Measurements from ENCODE around the gene CKS1B. TPM values are rescaled to one million over a fixed set of nuclear protein-coding genes. Genes with fewer than 3 reads are reported as not detected.

CKS1B gene
- total and polyA plus RNA-seq, 4 donors: 19.3 to 58.9 (median 32.2) TPM

DNA sequence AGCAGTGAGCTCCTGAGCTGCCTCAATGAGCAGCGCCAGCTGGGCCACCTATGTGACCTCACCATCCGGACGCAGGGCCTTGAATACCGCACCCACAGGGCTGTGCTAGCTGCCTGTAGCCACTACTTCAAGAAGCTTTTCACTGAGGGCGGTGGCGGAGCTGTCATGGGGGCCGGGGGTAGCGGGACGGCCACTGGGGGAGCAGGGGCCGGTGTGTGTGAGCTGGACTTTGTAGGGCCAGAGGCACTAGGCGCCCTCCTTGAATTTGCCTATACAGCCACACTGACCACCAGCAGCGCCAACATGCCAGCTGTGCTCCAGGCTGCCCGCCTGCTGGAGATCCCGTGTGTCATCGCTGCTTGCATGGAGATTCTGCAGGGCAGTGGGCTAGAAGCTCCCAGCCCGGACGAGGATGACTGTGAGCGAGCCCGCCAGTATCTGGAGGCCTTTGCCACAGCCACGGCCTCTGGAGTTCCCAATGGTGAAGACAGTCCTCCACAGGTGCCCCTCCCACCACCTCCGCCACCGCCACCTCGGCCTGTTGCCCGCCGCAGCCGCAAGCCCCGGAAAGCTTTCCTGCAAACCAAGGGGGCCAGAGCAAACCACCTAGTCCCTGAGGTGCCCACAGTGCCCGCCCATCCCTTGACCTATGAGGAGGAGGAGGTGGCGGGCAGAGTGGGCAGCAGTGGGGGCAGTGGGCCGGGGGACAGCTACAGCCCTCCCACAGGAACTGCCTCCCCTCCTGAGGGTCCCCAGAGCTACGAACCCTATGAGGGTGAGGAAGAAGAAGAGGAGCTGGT, 40.4 kb downstream of the CKS1B start:
- intact Hi-C loops (cut with DNase I): loop anchor here (5.0 kb wide), 2 partner anchors 48 to 58 kb away; partner anchors contain the start of gene PBXIP1 (in 1 of the 2)

DNA sequence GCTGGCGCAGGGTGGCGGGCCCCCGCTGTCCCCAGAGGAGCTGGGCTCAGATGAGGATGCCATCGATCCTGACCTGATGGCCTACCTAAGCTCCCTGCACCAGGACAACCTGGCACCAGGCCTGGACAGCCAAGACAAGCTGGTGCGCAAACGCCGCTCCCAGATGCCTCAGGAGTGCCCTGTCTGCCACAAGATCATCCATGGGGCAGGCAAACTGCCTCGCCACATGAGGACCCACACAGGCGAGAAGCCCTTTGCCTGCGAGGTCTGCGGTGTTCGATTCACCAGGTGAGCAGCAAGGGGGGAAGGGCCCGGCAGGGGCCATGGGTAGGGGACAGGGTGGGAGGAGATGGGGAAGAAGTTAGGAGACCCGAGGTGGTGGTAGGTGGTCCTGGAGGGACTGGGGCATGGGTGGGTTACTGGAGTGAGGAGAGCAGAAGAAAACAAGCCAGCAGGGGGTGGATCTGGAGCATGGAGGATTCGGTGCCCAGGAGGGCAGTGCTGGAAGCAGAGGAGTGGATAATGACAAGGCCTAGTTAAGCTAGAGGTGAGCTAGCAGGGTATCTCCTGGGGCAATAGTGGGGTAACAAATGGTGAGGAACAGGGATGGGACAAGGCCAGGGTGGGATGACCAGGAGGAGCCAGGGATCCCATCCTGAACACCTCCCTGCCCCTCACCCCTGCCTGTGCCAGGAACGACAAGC, 41.2 kb downstream of the CKS1B start:
- Histone ChIP-seq H3K36me3 (ENCODE audit: control insufficient read depth in 1 of 2, insufficient read depth in 2 of 2, low read length in 1 of 2) (no peaks in the 10 kb centered on the region), H3K4me1 (ENCODE audit: control insufficient read depth in 1 of 2, insufficient read depth in 2 of 2, low read length in 2 of 2) (no peaks in the 10 kb centered on the region), H3K4me3 (ENCODE audit: low read length in 2 of 2) (no peak overlapping the region), H3K27me3 (ENCODE audit: control insufficient read depth in 1 of 2, insufficient read depth in 2 of 2, low read length in 1 of 2) (no peaks in the 10 kb centered on the region), H3K27ac (ENCODE audit: low read depth in 1 of 2, low read length in 2 of 2) (no peak overlapping the region), H3K9me3 (ENCODE audit: control insufficient read depth, low read length) (no peaks in the 10 kb centered on the region)
- DNase-seq: no peak
- intact Hi-C loops (cut with DNase I): loop anchor here (5.0 kb wide), 2 partner anchors 48 to 58 kb away; partner anchors contain the start of gene PBXIP1 (in 1 of the 2)
- 79 to 83% methylated on average over 16 of the region's 16 CpGs for WGBS, 2 donors
- ATAC-seq (ENCODE audit: low FRiP score): no peak

More for the DNA sequence above, 40.4 kb downstream of the CKS1B start:
- no peaks in the 10 kb centered on the region for H3K36me3 ChIP-seq (ENCODE audit: control insufficient read depth in 1 of 2, insufficient read depth in 2 of 2, low read length in 1 of 2)
- H3K4me1 ChIP-seq (ENCODE audit: control insufficient read depth in 1 of 2, insufficient read depth in 2 of 2, low read length in 2 of 2): no peaks in the 10 kb centered on the region
- DNase-seq: no peak
- H3K27me3 ChIP-seq (ENCODE audit: control insufficient read depth in 1 of 2, insufficient read depth in 2 of 2, low read length in 1 of 2): no peaks in the 10 kb centered on the region
- no peak for ATAC-seq (ENCODE audit: low FRiP score)
- WGBS, 2 donors: 90 to 91% methylated on average over 29 to 31 of the region's 31 CpGs
- H3K27ac ChIP-seq (ENCODE audit: low read depth in 1 of 2, low read length in 2 of 2): no peak overlapping the region
- no peaks in the 10 kb centered on the region for H3K9me3 ChIP-seq (ENCODE audit: control insufficient read depth, low read length)
- no peak overlapping the region for H3K4me3 ChIP-seq (ENCODE audit: low read length in 2 of 2)

DNA sequence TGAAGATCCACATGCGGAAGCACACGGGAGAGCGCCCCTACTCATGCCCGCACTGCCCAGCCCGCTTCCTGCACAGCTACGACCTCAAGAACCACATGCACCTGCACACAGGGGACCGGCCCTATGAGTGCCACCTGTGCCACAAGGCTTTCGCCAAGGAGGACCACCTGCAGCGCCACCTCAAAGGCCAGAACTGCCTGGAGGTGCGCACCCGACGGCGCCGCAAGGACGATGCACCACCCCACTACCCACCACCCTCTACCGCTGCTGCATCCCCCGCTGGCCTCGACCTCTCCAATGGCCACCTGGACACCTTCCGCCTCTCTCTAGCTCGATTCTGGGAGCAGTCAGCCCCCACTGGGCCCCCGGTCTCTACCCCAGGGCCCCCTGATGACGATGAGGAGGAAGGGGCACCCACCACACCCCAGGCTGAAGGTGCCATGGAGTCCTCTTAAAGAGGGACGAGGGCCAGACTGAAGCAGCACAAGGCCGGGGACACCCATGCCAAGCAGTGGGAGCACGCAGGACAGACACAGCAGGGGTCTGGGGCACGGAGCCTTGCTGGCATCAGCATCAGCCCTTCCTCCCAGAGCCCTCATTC, 41.9 kb downstream of the CKS1B start:
- WGBS, 2 donors: 87% methylated on average over 26 of the region's 26 CpGs
- Histone ChIP-seq H3K27me3 (ENCODE audit: control insufficient read depth in 1 of 2, insufficient read depth in 2 of 2, low read length in 1 of 2) (no peaks in the 10 kb centered on the region), H3K4me1 (ENCODE audit: control insufficient read depth in 1 of 2, insufficient read depth in 2 of 2, low read length in 2 of 2) (no peaks in the 10 kb centered on the region), H3K4me3 (ENCODE audit: low read length in 2 of 2) (no peak overlapping the region), H3K36me3 (ENCODE audit: control insufficient read depth in 1 of 2, insufficient read depth in 2 of 2, low read length in 1 of 2) (no peaks in the 10 kb centered on the region), H3K27ac (ENCODE audit: low read depth in 1 of 2, low read length in 2 of 2) (peak overlapping the region in 1 of 2 donors; percentile 12), H3K9me3 (ENCODE audit: control insufficient read depth, low read length) (no peaks in the 10 kb centered on the region)
- intact Hi-C loops (cut with DNase I): loop anchor here (5.0 kb wide), 2 partner anchors 49 to 59 kb away; partner anchors contain the start of gene PBXIP1 (in 1 of the 2)
- DNase-seq (no peak), ATAC-seq (ENCODE audit: low FRiP score) (no peak)

DNA sequence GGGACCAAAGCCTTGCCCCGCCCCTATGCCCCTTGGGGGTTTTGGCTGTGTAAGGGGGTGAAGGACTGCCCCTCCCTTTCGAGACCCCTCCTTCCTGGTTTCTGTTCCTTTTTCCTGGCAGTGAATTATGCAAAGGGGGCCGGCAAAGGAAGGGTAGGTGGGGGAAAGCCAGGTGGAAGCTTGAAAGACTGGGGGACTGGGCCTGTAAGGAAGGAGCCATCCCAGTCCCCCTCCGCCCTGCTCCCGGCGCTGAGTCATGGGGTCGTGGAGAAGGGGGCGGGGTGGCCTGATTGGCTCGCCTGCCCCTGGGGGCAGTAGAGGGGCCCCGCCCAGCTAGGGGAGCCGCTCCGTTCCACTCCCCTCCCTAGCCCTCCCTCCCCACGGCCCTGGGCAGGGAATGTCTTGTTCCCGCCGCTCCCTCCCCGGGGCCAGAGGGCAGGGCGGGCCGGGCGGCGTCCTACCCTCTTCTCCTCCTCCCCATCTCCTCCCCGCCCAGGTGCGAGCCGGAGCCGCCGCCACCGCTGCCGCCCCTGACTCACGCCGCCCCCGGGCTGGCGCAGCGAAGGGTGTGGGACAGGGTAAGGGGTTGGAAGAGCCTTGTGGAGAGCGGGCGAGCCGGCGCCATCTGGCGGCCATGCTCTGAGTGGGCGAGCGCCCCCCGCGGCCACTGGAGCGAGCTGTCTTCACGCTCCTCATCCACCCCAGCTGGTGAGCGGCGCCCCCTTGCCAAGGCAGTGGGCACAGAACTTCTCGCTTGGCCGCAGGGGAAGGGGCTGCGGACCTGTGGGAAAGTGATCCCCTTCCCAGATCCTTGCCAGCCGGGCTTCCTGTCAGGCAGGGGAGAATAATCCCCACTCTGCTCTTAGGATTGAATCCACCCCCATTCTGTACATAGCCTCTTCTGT, 42.8 kb downstream of the CKS1B start:
- peak; percentile 88 to 97 for DNase-seq
- Histone ChIP-seq H3K4me3 (ENCODE audit: low read length in 2 of 2) (peak overlapping the region in 1 of 2 donors; percentile 32), H3K9me3 (ENCODE audit: control insufficient read depth, low read length) (no peaks in the 10 kb centered on the region), H3K36me3 (ENCODE audit: control insufficient read depth in 1 of 2, insufficient read depth in 2 of 2, low read length in 1 of 2) (no peaks in the 10 kb centered on the region), H3K4me1 (ENCODE audit: control insufficient read depth in 1 of 2, insufficient read depth in 2 of 2, low read length in 2 of 2) (no peaks in the 10 kb centered on the region), H3K27ac (ENCODE audit: low read depth in 1 of 2, low read length in 2 of 2) (peak overlapping the region in 1 of 2 donors; percentile 76), H3K27me3 (ENCODE audit: control insufficient read depth in 1 of 2, insufficient read depth in 2 of 2, low read length in 1 of 2) (no peaks in the 10 kb centered on the region)
- ATAC-seq (ENCODE audit: low FRiP score): peak; percentile 95
- 3% methylated on average over 37 to 49 of the region's 49 CpGs for WGBS, 2 donors
- intact Hi-C loops (cut with DNase I): loop anchor here (1.0 to 5.0 kb wide), 3 partner anchors 50 to 81 kb away; partner anchors contain the start of genes PBXIP1 (in 1 of the 2) and PMVK (in 1 of the 2)

DNA sequence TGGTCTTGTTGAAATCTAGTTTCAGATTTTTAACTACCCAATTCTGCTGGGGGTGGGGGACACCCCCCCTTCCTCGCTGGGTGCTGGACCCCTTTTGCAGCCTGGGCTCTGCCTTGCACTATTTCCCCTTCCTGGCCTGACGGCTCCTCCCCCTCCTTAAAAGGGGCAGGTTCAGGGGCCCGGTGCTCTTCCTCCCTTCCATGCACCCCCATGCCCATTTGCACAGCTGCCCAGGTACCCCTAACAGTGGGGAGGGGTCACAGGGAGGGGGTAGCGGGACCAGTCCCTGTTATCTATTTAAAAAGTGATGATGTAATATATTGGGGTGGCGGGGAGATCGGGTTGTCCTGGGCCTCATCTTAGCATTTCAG, 43.5 kb downstream of the CKS1B start:
- Histone ChIP-seq H3K27me3 (ENCODE audit: control insufficient read depth in 1 of 2, insufficient read depth in 2 of 2, low read length in 1 of 2) (no peaks in the 10 kb centered on the region), H3K27ac (ENCODE audit: low read depth in 1 of 2, low read length in 2 of 2) (no peak overlapping the region), H3K9me3 (ENCODE audit: control insufficient read depth, low read length) (no peaks in the 10 kb centered on the region), H3K36me3 (ENCODE audit: control insufficient read depth in 1 of 2, insufficient read depth in 2 of 2, low read length in 1 of 2) (no peaks in the 10 kb centered on the region), H3K4me3 (ENCODE audit: low read length in 2 of 2) (no peak overlapping the region), H3K4me1 (ENCODE audit: control insufficient read depth in 1 of 2, insufficient read depth in 2 of 2, low read length in 2 of 2) (no peaks in the 10 kb centered on the region)
- WGBS, 2 donors: 52 to 54% methylated on average over 6 of the region's 6 CpGs
- intact Hi-C loops (cut with DNase I): loop anchor here (1.0 to 5.0 kb wide), 3 partner anchors 51 to 82 kb away; partner anchors contain the start of genes PBXIP1 (in 1 of the 2) and PMVK (in 1 of the 2)
- ATAC-seq (ENCODE audit: low FRiP score) (no peak), DNase-seq (no peak)

DNA sequence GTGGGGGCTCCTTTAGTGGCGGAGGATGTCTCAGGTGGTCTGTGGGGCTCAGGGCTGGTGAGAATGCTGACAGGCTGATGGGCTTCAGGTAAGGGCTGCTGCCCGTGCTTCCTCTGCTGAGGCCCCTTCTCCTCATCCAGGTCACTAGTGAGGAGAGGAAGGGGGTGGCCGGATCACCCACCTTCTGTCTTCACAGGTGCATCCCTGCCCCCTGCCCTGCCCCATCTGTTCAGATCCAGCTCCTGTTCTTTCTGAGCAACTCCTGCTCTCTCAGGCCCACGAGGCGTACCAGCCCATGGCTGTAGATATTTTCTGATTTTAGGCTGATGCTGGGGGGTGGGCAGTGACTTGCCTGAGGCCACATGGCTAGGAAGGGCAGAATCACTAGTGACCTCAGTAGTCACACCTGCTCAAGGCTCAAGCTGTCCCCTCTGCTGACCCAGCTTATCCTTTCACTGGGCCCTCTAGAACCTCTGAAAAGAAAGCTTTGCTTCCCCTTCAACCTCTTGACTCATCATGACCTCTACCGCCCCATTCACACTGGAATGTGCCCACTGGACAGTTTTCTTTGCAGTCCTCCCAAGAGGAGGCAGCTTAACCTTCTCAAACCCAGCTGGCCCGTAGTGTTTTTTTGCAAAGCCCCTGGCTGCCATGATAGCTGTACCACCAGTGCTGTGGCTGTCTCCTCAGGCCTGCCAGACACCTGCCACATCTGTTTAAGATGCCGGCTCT, 44.3 kb downstream of the CKS1B start:
- Histone ChIP-seq H3K9me3 (ENCODE audit: control insufficient read depth, low read length) (no peaks in the 10 kb centered on the region), H3K27ac (ENCODE audit: low read depth in 1 of 2, low read length in 2 of 2) (no peak overlapping the region), H3K27me3 (ENCODE audit: control insufficient read depth in 1 of 2, insufficient read depth in 2 of 2, low read length in 1 of 2) (no peaks in the 10 kb centered on the region), H3K4me1 (ENCODE audit: control insufficient read depth in 1 of 2, insufficient read depth in 2 of 2, low read length in 2 of 2) (no peaks in the 10 kb centered on the region), H3K36me3 (ENCODE audit: control insufficient read depth in 1 of 2, insufficient read depth in 2 of 2, low read length in 1 of 2) (no peaks in the 10 kb centered on the region), H3K4me3 (ENCODE audit: low read length in 2 of 2) (no peak overlapping the region)
- 87 to 88% methylated on average over 7 to 8 of the region's 8 CpGs for WGBS, 2 donors
- no peak for ATAC-seq (ENCODE audit: low FRiP score)
- intact Hi-C loops (cut with DNase I): loop anchor here (5.0 kb wide), 2 partner anchors 51 to 61 kb away; partner anchors contain the start of gene PBXIP1 (in 1 of the 2)
- DNase-seq: no peak

DNA sequence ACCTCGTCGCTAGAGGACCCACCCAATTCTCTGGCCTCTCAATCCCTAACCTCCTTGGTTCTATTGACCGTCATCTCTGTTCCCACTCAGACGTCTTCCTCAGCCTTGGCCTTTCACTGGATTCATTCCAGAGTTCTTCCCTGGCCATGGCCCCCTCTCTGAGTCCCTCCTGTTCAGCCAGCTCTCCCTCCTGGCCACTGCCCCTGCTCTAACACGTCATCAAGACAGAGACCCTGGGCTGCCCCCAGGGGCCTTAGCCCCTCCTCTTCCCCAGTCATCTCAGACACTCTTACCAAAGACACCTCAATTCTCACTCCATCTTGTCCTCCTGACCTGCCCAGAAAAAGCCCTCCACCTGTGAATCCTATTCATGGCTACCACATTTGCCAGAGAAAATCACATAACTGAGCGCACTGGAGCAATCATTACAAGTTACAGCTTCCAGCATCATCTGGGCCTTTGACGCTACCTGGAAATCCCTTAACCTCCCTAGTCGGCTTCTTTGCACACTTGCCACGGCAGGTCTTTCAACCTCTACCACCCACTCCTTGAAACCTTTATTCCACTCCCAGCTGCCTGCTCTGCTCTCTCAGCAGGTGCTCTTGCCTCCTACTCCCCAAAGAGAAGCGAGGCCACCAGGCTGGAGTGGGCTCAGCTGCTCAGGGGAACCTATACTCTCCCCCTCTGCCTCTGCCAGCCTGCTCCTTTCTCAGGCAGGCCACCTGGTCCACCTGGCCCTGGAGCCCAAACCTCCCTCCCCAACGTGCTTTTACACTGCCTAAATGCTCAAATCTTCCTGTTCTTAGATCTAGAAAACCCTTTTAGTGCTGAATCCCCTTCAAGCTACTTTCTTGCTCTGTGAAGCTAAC, 45.1 kb downstream of the CKS1B start:
- H3K36me3 ChIP-seq (ENCODE audit: control insufficient read depth in 1 of 2, insufficient read depth in 2 of 2, low read length in 1 of 2): no peaks in the 10 kb centered on the region
- DNase-seq (no peak), ATAC-seq (ENCODE audit: low FRiP score) (no peak)
- intact Hi-C loops (cut with DNase I): loop anchor here (5.0 kb wide), 2 partner anchors 52 to 62 kb away; partner anchors contain the start of gene PBXIP1 (in 1 of the 2)
- H3K9me3 ChIP-seq (ENCODE audit: control insufficient read depth, low read length): no peaks in the 10 kb centered on the region
- no peaks in the 10 kb centered on the region for H3K27me3 ChIP-seq (ENCODE audit: control insufficient read depth in 1 of 2, insufficient read depth in 2 of 2, low read length in 1 of 2)
- H3K27ac ChIP-seq (ENCODE audit: low read depth in 1 of 2, low read length in 2 of 2): no peak overlapping the region
- H3K4me1 ChIP-seq (ENCODE audit: control insufficient read depth in 1 of 2, insufficient read depth in 2 of 2, low read length in 2 of 2): no peaks in the 10 kb centered on the region
- H3K4me3 ChIP-seq (ENCODE audit: low read length in 2 of 2): no peak overlapping the region
- WGBS, 2 donors: 83 to 86% methylated on average over 11 of the region's 11 CpGs
